ENCODE measurements around the gene MEI4.

The MEI4 gene, protein sequence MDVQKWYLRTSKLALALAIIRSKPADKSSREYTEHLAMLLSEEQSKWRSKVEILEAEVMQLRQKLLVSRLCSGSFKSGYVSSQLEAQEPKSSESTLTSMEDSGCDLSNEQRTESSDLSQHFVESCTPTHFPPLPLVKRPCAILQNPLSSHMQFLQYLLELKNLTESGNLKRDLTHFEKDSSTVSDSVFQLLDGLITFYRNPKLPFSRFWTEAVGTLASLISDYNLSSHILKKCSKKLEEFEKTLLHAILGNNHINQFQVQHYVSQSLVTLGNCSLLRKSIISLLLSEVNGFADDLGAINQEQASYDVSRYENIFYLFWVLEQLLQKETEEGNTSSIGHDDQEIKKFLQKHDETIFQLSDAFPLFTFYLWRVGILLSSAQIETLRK

DNA sequence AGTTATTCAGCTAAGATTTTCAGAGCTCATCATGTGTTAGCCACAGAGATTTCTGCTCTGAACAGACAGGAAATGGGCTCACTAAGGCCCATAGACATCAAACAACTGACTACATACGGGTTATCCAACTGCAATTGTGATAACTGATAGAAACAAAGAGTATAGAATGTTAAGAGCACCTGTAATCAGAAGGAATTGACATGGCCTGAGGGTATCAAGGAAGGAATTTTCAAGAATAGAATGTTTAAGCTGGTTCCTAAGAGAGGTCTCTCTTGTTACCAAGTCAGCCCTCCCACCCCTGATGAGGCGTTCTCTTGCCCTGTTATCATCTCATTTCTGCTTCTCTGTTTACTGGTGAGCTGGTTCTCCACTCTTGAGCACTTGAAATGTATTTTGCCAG is at the start of gene MEI4:
MEI4 (plus strand) TSS at position 301 of the 400 bp plus-strand sequence. CDS start 37,633 bp downstream, outside the sequence.
- Mint-ChIP-seq H3K4me3 (no peak within 1 kb of the TSS), H3K27me3 (peaks cover 19% of the 10 kb centered on the region), H3K9me3 (ENCODE audit: low read depth) (no peaks in the 10 kb centered on the region), H3K27ac (no peak within 1 kb of the TSS), H3K36me3 (no peaks in the 10 kb centered on the region), H3K4me1 (ENCODE audit: low read depth) (peaks cover 2% of the 10 kb centered on the region)

DNA sequence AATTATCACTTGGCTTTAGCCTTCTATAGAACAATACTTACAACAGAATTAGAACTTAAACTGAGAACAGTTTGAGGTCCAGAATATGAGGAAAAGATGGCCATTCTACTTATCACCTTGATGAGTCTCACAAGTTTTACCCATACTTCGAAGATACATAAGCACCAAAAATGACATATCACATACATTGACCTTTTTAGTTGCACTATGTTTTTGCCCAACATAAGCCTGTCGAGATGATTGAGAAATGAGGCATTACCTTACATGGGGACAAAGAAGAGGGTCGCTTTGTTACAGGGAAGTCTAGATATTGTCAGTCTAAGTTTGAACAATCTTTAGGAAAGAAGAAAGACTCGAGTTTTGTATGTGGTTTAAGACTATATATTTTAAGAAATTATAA is 48.4 kb upstream of the MEI4 start:
- Mint-ChIP-seq H3K27ac (no peak overlapping the region), H3K4me3 (no peak overlapping the region), H3K27me3 (no peaks in the 10 kb centered on the region), H3K36me3 (no peaks in the 10 kb centered on the region), H3K9me3 (ENCODE audit: low read depth) (peaks cover 6% of the 10 kb centered on the region), H3K4me1 (ENCODE audit: low read depth) (no peaks in the 10 kb centered on the region)

GRCh38 chr6:77607004-77607403 is 45.8 kb upstream of the MEI4 start:
- H3K9me3 Mint-ChIP-seq (ENCODE audit: low read depth), result peaks cover 6% of the 10 kb centered on the region
- no peaks in the 10 kb centered on the region for H3K36me3 Mint-ChIP-seq
- no peaks in the 10 kb centered on the region for H3K4me1 Mint-ChIP-seq (ENCODE audit: low read depth)
- no peak overlapping the region for H3K4me3 Mint-ChIP-seq
- no peak overlapping the region for H3K27ac Mint-ChIP-seq
- H3K27me3 Mint-ChIP-seq, result no peaks in the 10 kb centered on the region

DNA sequence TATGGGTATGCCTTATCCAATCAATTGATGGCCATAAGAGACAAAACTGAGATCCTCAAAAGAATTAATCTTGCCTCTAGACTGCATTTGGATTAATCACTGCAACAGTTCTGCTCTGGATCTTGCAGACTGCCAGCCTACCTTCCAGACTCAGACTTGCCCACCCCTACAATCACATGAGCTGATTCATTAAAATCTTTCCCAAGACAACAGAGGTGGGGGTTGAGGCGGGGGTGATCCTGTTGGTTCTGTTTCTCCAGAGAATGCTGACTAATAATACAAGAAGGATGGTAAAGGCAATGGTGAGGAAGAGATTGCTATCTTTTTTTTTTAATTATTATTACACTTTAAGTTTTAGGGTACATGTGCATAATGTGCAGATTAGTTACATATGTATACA is 43.7 kb upstream of the MEI4 start:
- H3K4me1 Mint-ChIP-seq (ENCODE audit: low read depth), result no peaks in the 10 kb centered on the region
- no peak overlapping the region for H3K4me3 Mint-ChIP-seq

DNA sequence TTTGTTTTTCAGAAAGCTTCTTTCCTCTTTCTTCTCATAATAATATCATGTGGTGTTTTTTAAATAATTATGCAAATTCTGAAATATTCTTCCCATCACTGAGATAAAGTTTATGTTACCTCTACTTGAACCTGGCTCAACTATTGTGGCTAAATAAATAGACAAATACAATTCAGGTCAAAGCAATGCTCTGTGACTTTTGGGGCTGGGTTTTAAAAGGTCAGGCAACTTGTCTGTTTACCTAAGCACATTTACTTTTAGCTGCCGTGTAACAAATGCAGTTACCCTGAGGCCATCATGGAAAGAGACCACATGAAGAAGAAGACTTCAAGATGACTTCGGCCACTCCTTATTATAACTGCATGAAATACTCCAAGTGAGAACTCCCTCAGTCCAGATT is 33.7 kb upstream of the MEI4 start:
- Mint-ChIP-seq H3K27me3 (no peaks in the 10 kb centered on the region), H3K36me3 (no peaks in the 10 kb centered on the region), H3K9me3 (ENCODE audit: low read depth) (no peaks in the 10 kb centered on the region), H3K4me1 (ENCODE audit: low read depth) (no peaks in the 10 kb centered on the region), H3K4me3 (no peak overlapping the region), H3K27ac (no peak overlapping the region)

More for the DNA sequence above, 43.7 kb upstream of the MEI4 start:
- Mint-ChIP-seq H3K36me3 (no peaks in the 10 kb centered on the region), H3K27ac (no peak overlapping the region), H3K9me3 (ENCODE audit: low read depth) (peaks cover 6% of the 10 kb centered on the region), H3K27me3 (no peaks in the 10 kb centered on the region)

GRCh38 chr6:77620278-77620882 is 32.5 kb upstream of the MEI4 start:
- Mint-ChIP-seq H3K4me3 (no peak overlapping the region), H3K36me3 (no peaks in the 10 kb centered on the region), H3K27ac (no peak overlapping the region), H3K9me3 (ENCODE audit: low read depth) (no peaks in the 10 kb centered on the region), H3K27me3 (no peaks in the 10 kb centered on the region), H3K4me1 (ENCODE audit: low read depth) (no peaks in the 10 kb centered on the region)

- H3K36me3 Mint-ChIP-seq, result no peaks in the 10 kb centered on the region
- no peaks in the 10 kb centered on the region for H3K9me3 Mint-ChIP-seq (ENCODE audit: low read depth)
- no peak overlapping the region for H3K4me3 Mint-ChIP-seq
- no peaks in the 10 kb centered on the region for H3K27me3 Mint-ChIP-seq
- H3K4me1 Mint-ChIP-seq (ENCODE audit: low read depth), result no peaks in the 10 kb centered on the region
- H3K27ac Mint-ChIP-seq, result no peak overlapping the region
Observed at GRCh38 chr6:77624515-77624914, 28.3 kb upstream of the MEI4 start.

- no peak overlapping the region for H3K27ac Mint-ChIP-seq
- no peaks in the 10 kb centered on the region for H3K4me1 Mint-ChIP-seq (ENCODE audit: low read depth)
- no peaks in the 10 kb centered on the region for H3K27me3 Mint-ChIP-seq
- no peaks in the 10 kb centered on the region for H3K36me3 Mint-ChIP-seq
- H3K4me3 Mint-ChIP-seq, result no peak overlapping the region
- no peaks in the 10 kb centered on the region for H3K9me3 Mint-ChIP-seq (ENCODE audit: low read depth)
Observed at GRCh38 chr6:77626426-77626825, 26.4 kb upstream of the MEI4 start.

DNA sequence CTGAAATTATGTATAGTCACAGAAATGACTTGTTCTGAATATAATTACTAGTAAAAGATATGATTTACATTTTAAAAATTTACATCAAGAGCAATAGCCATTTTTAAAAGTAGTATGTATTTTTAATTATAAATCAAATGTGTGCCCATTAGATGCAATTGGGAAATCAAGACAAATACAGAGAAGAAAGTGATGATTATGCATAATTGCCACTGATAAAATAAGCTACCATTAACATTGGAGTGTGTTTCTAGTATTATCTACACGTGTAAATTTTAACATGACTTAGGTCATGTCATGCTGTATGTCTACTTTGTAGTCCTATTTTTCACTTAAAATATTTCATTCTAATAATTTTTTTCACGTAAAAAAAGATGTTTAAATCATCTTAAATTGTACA is 22.8 kb upstream of the MEI4 start:
- no peak overlapping the region for H3K4me3 Mint-ChIP-seq
- H3K36me3 Mint-ChIP-seq, result no peaks in the 10 kb centered on the region
- H3K27me3 Mint-ChIP-seq, result no peaks in the 10 kb centered on the region
- H3K27ac Mint-ChIP-seq, result no peak overlapping the region
- H3K4me1 Mint-ChIP-seq (ENCODE audit: low read depth), result no peaks in the 10 kb centered on the region
- no peaks in the 10 kb centered on the region for H3K9me3 Mint-ChIP-seq (ENCODE audit: low read depth)

DNA sequence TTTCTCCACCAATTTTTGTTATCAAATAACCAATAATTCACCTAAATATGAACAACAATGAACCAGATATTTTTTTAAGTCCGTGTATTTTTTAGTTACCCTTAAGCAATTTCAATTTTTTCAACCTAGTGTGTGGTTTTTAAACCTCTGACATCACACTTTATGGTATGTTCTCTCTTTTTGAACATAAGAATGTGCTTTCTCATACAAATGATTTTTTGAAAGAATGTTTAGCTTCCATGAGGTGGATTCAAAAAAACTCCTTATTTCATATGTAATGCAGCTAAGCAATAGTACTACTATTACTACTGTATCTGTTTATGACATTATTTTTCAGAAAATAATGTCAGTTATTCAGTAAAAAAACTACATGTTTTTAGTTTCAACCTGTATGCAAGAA is 19.4 kb upstream of the MEI4 start:
- Mint-ChIP-seq H3K27me3 (no peaks in the 10 kb centered on the region), H3K4me1 (ENCODE audit: low read depth) (no peaks in the 10 kb centered on the region), H3K36me3 (no peaks in the 10 kb centered on the region), H3K4me3 (no peak overlapping the region), H3K27ac (no peak overlapping the region), H3K9me3 (ENCODE audit: low read depth) (no peaks in the 10 kb centered on the region)

DNA sequence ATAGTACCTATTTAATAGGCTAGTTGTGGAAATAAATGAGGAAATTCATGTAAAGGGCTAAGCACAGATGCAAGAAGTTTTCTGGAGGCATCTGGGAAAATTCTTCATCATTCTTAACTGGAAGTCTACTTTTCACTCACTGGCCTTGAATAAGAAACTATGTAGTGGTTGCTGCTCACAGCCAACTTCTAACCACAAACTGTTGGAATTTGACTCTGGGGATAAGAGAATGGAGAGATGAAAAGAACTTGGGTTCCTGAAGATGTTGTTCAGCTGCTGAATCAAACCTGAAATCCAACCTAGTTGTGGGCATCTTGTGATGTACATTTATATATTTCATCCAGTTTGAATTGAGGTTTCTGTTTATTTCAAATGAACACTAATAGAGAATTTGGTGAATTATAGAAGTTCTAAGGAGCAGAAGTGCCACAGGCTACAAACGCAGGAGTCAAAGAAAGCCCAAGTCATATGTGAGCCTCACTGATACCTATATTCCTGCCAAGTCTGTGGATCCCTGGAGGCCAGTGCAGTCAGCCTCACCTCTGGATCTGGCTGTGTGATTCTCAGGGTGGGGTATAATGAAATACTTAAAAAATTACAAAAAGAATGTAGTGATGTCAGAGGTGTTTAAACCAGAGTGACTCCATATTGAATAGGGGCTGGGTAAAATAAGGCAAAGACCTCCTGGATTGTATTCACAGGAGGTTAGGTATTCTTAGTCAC is 18.7 kb upstream of the MEI4 start:
- Mint-ChIP-seq H3K4me3 (no peak overlapping the region), H3K27me3 (no peaks in the 10 kb centered on the region), H3K36me3 (no peaks in the 10 kb centered on the region), H3K9me3 (ENCODE audit: low read depth) (no peaks in the 10 kb centered on the region), H3K27ac (no peak overlapping the region), H3K4me1 (ENCODE audit: low read depth) (no peaks in the 10 kb centered on the region)

GRCh38 chr6:77638129-77638830 is 14.6 kb upstream of the MEI4 start:
- H3K4me1 Mint-ChIP-seq (ENCODE audit: low read depth), result no peaks in the 10 kb centered on the region
- H3K4me3 Mint-ChIP-seq, result no peak overlapping the region
- H3K36me3 Mint-ChIP-seq, result no peaks in the 10 kb centered on the region
- H3K27ac Mint-ChIP-seq, result no peak overlapping the region
- no peaks in the 10 kb centered on the region for H3K27me3 Mint-ChIP-seq
- H3K9me3 Mint-ChIP-seq (ENCODE audit: low read depth), result no peaks in the 10 kb centered on the region

DNA sequence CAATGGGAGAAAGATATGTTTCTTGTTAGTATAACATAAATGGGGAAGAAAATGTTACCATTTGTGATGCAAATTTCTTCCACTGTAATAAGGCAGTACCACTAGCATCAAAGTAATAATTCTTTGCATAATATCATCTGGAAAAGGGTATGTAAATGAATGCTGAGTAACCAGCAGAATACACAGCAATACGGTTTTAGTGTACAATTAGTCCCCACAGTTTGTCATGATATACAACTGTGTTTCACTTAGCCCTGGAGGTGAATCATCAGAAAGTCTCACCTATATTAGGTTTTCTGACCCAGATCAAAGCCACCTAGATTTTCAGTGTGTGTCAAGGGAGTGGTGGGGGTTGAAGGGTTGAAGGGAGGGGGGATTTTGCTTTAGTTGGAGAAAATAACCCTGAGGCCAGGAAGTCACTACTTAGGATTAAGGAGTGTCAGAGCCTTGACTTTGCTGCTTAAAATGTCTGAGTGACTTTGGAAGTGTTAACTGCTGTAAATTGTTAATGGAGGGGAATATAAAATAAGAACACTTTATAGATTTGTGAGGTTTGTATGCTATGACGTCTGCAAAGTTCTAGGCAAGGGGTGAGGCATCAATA is 8.6 kb upstream of the MEI4 start:
- Mint-ChIP-seq H3K36me3 (no peaks in the 10 kb centered on the region), H3K4me1 (ENCODE audit: low read depth) (peaks cover 2% of the 10 kb centered on the region), H3K9me3 (ENCODE audit: low read depth) (no peaks in the 10 kb centered on the region), H3K27me3 (peaks cover 10% of the 10 kb centered on the region), H3K27ac (no peak overlapping the region), H3K4me3 (no peak overlapping the region)

DNA sequence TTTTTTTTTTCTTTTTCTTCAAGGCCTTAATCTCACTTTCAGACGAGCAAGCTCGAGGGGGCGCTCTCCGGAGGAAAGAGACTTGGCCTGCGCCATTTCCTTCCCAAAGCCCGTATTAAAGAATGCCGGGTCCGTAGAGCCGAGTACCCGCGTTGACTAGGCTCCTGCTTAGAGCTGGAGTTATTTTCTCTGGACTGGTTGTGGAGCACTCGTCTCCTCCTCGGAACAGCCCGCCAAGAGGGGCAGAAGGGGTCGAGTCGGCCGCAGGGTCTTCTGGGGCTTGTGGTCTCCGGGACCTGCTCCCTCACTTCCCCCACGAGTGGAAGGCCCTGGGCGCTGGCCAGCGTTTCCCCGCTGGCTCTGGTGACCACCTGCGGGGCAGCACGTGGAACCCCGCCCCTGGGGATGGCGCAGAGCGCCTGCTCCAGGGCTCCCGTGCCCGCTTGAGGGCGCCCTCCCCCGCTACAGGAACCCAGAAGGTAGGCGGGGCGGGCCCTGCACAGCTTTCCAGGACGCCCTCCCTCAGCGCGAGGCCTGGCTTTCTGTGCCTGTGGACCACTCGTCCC is 2.7 kb upstream of the MEI4 start:
- H3K27ac Mint-ChIP-seq, result no peak overlapping the region
- H3K4me3 Mint-ChIP-seq, result peak overlapping the region; percentile 49
- no peaks in the 10 kb centered on the region for H3K36me3 Mint-ChIP-seq
- H3K27me3 Mint-ChIP-seq, result peaks cover 21% of the 10 kb centered on the region
- H3K4me1 Mint-ChIP-seq (ENCODE audit: low read depth), result peaks cover 2% of the 10 kb centered on the region
- no peaks in the 10 kb centered on the region for H3K9me3 Mint-ChIP-seq (ENCODE audit: low read depth)

Measured in activated naive CD8-positive, alpha-beta T cell (primary cell).